Stimulated activated memory B cell treated with anti-CD40 and anti-IgM and Interleukin-4, amounts not matched to agents 10 μg/mL and 1 μg/mL and 100 μg/mL, for 72 hours (primary cell): ENCODE results near the gene E2F6.
"Not testable (repeated sequence)": the region's sequence is repeated elsewhere in the genome, so short reads cannot be mapped to it uniquely, and the experiment has no call there.

Source experiments
- ATAC-seq: fragments of 150-1000 bp; cut with Tn5 transposase; 2 replicates; pipeline ENCODE4 v1.10.0; 2021
- H3K27ac Mint-ChIP-seq: one replicate; pipeline ENCODE4 v1.8.0; 2022; ENCODE audit warnings: mild to moderate bottlenecking, mixed read lengths
- H3K27me3 Mint-ChIP-seq: one replicate; pipeline ENCODE4 v1.8.0; 2022; ENCODE audit warnings: mixed read lengths
- H3K36me3 Mint-ChIP-seq: one replicate; pipeline ENCODE4 v1.8.0; 2022; ENCODE audit warnings: mixed read lengths
- H3K4me1 Mint-ChIP-seq: one replicate; pipeline ENCODE4 v1.8.0; 2022; ENCODE audit warnings: mixed read lengths
- H3K4me3 Mint-ChIP-seq: one replicate; pipeline ENCODE4 v1.8.0; 2022; ENCODE audit warnings: mild to moderate bottlenecking, moderate library complexity, mixed read lengths
- H3K9me3 Mint-ChIP-seq: one replicate; pipeline ENCODE4 v1.8.0; 2022; ENCODE audit warnings: mixed read lengths

Gene E2F6

GRCh38 chr2:11417946-11418585 lies 47.9 kb downstream of the E2F6 start:
- peaks cover 12% of the 10 kb centered on the region for H3K27me3 Mint-ChIP-seq
- H3K27ac Mint-ChIP-seq: no peak overlapping the region
- no peak overlapping the region for H3K4me3 Mint-ChIP-seq
- ATAC-seq: no peak
- H3K36me3 Mint-ChIP-seq: peaks cover 5% of the 10 kb centered on the region
- H3K4me1 Mint-ChIP-seq: no peaks in the 10 kb centered on the region
- peaks cover 6% of the 10 kb centered on the region for H3K9me3 Mint-ChIP-seq

DNA sequence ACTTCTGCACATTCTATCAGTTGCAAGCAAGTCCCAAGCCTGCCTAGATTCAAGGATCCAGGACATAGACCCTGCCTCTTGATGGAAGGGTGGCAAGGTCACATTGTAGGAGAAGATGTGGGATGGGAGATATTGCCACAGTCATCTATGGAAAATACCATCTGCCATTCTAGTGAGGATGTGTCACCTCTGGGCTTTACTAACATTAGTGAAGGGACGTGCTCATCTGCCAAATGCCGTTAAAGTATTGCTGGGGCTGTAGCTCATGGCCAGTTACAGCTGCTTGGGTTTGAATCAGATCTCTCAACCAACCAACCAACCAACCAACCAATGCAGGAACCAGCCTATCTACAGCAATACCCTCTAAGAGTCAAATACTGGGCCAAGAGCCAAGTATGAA lies 49.0 kb downstream of the E2F6 start:
- Mint-ChIP-seq H3K4me3 (no peak overlapping the region), H3K36me3 (peaks cover 5% of the 10 kb centered on the region), H3K9me3 (peaks cover 6% of the 10 kb centered on the region), H3K4me1 (no peaks in the 10 kb centered on the region), H3K27me3 (peaks cover 12% of the 10 kb centered on the region), H3K27ac (no peak overlapping the region)
- no peak for ATAC-seq

- H3K4me1 Mint-ChIP-seq: no peaks in the 10 kb centered on the region
- H3K27ac Mint-ChIP-seq: no peak overlapping the region
- no peak overlapping the region for H3K4me3 Mint-ChIP-seq
- peaks cover 12% of the 10 kb centered on the region for H3K27me3 Mint-ChIP-seq
- H3K36me3 Mint-ChIP-seq: peaks cover 5% of the 10 kb centered on the region
- H3K9me3 Mint-ChIP-seq: peaks cover 6% of the 10 kb centered on the region
- ATAC-seq: no peak
These were observed 49.8 kb downstream of the E2F6 start for GRCh38 chr2:11416186-11416585.

DNA sequence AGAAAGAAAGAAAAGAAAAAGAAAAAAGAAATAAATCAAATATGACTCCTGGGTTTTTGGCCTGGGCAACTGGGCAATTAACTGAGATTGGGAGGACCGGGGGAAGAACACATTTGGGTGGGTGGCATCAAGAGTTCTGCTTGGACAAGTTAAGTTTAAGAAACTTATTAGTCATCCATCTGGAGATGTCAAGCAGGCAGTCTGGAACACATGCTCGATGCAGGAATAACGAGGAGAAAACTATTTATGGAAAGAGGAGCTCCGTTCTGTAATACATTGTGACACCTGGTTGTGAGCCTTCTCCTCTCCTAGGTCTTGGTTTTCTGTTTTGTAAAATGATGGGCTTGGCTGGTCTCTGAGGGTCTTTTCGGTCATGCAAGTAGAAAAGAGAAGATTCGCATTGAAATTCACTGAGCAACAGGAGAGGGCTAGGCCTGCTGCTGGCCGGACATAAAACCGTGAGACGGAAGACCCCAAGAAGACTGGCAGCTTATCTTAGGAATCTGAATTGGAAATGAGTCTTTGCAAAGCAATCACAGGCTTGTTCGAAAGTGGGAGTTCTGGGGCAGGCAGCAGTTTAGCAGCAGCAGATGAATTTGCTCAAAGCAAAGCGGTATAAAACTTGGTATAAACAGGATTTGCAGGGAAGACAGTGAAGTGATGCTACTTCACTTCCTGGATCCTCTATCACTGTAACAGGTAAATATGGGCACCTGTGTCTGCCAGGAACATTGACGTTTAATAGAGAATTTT lies 51.4 kb downstream of the E2F6 start:
- no peak overlapping the region for H3K27ac Mint-ChIP-seq
- peaks cover 12% of the 10 kb centered on the region for H3K27me3 Mint-ChIP-seq

GRCh38 chr2:11412449-11412810 lies 53.5 kb downstream of the E2F6 start:
- H3K4me3 Mint-ChIP-seq: no peak overlapping the region
- peaks cover 12% of the 10 kb centered on the region for H3K27me3 Mint-ChIP-seq
- no peaks in the 10 kb centered on the region for H3K4me1 Mint-ChIP-seq
- no peaks in the 10 kb centered on the region for H3K36me3 Mint-ChIP-seq
- no peak overlapping the region for H3K27ac Mint-ChIP-seq
- no peaks in the 10 kb centered on the region for H3K9me3 Mint-ChIP-seq
- ATAC-seq: no peak

More for the DNA sequence above, 51.4 kb downstream of the E2F6 start:
- no peak overlapping the region for H3K4me3 Mint-ChIP-seq
- H3K9me3 Mint-ChIP-seq: peaks cover 6% of the 10 kb centered on the region
- H3K4me1 Mint-ChIP-seq: no peaks in the 10 kb centered on the region
- no peak for ATAC-seq
- H3K36me3 Mint-ChIP-seq: peaks cover 5% of the 10 kb centered on the region

- Mint-ChIP-seq H3K4me3 (peak overlapping the region; percentile 42), H3K4me1 (no peaks in the 10 kb centered on the region), H3K36me3 (no peaks in the 10 kb centered on the region), H3K27me3 (peaks cover 12% of the 10 kb centered on the region), H3K27ac (no peak overlapping the region), H3K9me3 (no peaks in the 10 kb centered on the region)
- ATAC-seq: no peak
These were observed 54.1 kb downstream of the E2F6 start for GRCh38 chr2:11411768-11412448.

DNA sequence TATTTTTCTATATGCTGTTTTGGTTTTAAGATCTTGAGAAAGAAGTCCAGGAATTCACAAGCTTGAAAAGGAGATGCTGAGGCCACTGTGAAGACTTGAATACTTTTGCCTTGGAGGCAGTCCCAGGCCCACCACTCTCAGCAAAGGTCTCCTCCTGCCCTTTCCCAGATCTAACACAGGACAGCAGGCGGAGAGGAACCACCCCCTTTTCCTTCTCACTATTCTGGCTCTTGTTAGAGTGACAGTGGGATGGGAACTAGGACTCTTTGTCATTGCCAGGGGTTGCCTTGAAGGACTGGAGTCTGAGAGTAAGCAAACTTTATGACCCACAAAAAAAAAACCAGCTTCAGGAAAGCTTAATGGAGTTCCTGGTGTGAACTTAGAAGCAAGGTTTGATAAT lies 54.7 kb downstream of the E2F6 start:
- Mint-ChIP-seq H3K4me1 (no peaks in the 10 kb centered on the region), H3K27me3 (peaks cover 10% of the 10 kb centered on the region), H3K36me3 (no peaks in the 10 kb centered on the region), H3K27ac (no peak overlapping the region), H3K4me3 (no peak overlapping the region), H3K9me3 (no peaks in the 10 kb centered on the region)
- ATAC-seq: no peak

DNA sequence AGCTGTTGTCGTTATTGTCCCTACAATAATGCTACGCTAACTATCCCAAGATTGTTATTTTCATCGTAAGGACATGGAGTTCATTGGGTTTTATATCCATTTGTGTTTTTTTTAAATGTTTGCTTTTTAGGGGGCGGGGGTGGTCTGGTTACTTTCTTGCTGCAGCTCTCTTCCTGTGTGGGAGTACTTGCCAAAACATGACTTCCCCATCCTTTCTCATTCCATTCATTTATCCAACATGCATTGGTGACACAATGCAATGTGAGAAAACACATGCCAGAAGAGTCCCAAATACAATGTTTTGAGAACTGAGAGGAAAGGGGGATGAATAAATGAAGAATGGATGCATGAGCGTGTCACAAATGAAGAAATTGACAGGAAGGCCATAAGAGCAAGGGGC lies 55.9 kb downstream of the E2F6 start:
- Mint-ChIP-seq H3K4me3 (no peak overlapping the region), H3K9me3 (no peaks in the 10 kb centered on the region), H3K36me3 (no peaks in the 10 kb centered on the region), H3K27me3 (no peaks in the 10 kb centered on the region), H3K27ac (no peak overlapping the region), H3K4me1 (no peaks in the 10 kb centered on the region)
- no peak for ATAC-seq

DNA sequence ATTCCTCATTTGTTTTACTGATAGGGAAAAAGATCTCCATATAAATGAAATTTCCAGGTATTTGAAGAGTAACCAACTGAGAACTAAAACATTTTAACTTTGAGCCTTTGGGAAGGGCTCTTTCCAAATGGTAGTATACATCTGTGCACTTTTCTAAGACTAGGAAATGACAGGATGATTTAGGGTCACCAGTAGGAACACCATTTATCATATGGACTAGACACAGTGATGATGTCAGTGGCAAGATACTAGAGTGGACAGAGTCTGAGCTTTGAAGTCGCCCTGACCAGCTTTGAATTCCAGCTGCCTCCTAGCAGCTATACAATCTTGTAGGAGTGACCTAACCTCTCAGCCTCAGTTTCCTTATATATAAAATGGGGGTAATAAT lies 56.4 kb downstream of the E2F6 start:
- H3K9me3 Mint-ChIP-seq: no peaks in the 10 kb centered on the region
- H3K36me3 Mint-ChIP-seq: no peaks in the 10 kb centered on the region
- no peaks in the 10 kb centered on the region for H3K27me3 Mint-ChIP-seq
- H3K4me3 Mint-ChIP-seq: no peak overlapping the region
- ATAC-seq: no peak
- no peaks in the 10 kb centered on the region for H3K4me1 Mint-ChIP-seq
- H3K27ac Mint-ChIP-seq: no peak overlapping the region

DNA sequence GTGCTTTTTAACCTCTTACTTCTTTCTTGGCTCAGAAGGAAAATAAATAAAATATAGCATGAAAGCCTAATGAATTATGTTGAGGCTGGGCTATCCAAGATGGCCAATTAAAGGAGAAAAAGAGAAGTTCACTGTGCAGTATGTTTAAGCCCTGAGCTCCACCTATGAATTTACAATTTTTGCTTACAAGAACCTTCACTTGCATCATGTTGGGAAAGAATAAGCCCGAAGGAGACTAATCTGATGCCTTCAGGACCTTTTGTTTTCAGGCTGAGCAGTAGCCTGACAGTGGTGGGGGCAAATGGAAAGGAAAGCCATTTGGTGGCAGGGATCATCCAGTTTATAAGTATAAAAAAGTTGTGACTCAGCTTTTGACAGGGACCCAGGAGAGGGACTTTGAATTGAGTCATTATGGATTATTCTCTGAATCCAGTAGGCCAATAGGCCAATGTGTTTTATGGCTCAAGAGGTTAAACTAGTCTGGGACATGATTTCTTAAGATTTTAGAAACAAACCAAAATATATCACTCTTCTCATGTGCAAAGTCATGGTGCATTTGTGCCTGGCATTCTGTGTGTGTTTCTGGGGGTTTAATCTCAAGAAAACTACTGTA lies 56.9 kb downstream of the E2F6 start:
- H3K4me3 Mint-ChIP-seq: no peak overlapping the region
- ATAC-seq: no peak
- no peaks in the 10 kb centered on the region for H3K27me3 Mint-ChIP-seq
- no peaks in the 10 kb centered on the region for H3K9me3 Mint-ChIP-seq
- no peaks in the 10 kb centered on the region for H3K4me1 Mint-ChIP-seq
- no peaks in the 10 kb centered on the region for H3K36me3 Mint-ChIP-seq
- H3K27ac Mint-ChIP-seq: no peak overlapping the region

DNA sequence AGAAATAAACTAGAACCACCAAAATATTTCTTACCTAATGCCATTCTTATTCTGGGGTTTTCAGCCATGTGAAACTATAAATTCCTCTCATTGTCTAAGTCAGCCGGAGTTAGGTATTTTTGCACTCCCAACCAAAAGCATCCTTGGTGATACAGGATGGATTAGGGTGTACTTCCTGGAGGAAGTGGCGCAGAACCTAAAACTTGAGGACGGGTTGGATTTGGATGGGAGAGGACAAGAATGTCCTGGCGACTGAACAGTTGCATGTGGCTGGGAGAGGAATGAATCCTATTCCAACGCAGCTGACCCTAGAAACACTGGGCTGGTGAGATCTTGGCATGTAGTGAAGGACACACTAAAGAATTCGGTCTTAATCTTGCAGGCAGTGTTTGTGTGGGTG lies 58.5 kb downstream of the E2F6 start:
- H3K36me3 Mint-ChIP-seq: no peaks in the 10 kb centered on the region
- H3K27me3 Mint-ChIP-seq: no peaks in the 10 kb centered on the region
- no peaks in the 10 kb centered on the region for H3K9me3 Mint-ChIP-seq
- H3K27ac Mint-ChIP-seq: no peak overlapping the region
- ATAC-seq: no peak
- no peak overlapping the region for H3K4me3 Mint-ChIP-seq
- no peaks in the 10 kb centered on the region for H3K4me1 Mint-ChIP-seq

- no peak overlapping the region for H3K4me3 Mint-ChIP-seq
- H3K27me3 Mint-ChIP-seq: no peaks in the 10 kb centered on the region
- H3K27ac Mint-ChIP-seq: no peak overlapping the region
- no peaks in the 10 kb centered on the region for H3K36me3 Mint-ChIP-seq
- ATAC-seq: no peak
- H3K4me1 Mint-ChIP-seq: no peaks in the 10 kb centered on the region
- no peaks in the 10 kb centered on the region for H3K9me3 Mint-ChIP-seq
These were observed 59.0 kb downstream of the E2F6 start for GRCh38 chr2:11406958-11407381.

DNA sequence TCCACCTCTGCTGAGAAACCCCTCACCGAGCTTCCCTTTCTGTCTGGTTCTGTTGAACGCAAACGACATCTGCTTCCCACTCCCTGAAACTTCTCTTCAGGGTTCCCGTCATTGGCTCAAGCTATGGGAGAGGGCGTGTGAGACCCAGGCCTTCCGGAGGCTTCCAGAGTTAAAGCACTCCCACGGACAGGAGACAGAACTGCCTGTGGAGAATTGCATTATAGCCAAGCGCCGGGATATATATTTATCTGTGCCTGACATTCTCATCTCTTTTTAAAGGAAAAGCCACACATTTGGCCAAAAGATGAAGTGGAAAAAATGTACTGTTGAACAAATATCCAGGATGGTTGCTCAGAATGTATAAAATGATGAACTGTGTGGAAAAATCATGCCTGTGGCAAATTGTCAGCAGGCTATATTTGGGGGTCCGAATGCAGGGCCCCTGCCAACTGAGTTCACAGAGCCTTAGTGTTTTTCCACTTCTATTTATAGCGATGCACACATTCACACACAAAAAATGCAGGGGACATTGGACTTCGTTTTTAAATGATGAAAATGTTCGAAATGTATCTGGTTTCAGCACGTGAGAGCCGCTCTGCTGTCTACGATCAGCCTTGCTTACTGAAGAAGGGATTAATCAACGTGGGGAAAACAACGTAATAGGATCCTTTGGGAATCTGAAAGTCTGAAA lies 59.5 kb downstream of the E2F6 start:
- Mint-ChIP-seq H3K4me3 (no peak overlapping the region), H3K27me3 (no peaks in the 10 kb centered on the region), H3K36me3 (no peaks in the 10 kb centered on the region), H3K27ac (no peak overlapping the region), H3K9me3 (no peaks in the 10 kb centered on the region), H3K4me1 (no peaks in the 10 kb centered on the region)
- ATAC-seq: no peak

GRCh38 chr2:11405599-11406266 lies 60.2 kb downstream of the E2F6 start:
- no peaks in the 10 kb centered on the region for H3K36me3 Mint-ChIP-seq
- H3K9me3 Mint-ChIP-seq: no peaks in the 10 kb centered on the region
- H3K4me1 Mint-ChIP-seq: no peaks in the 10 kb centered on the region
- ATAC-seq: no peak
- H3K4me3 Mint-ChIP-seq: no peak overlapping the region
- H3K27me3 Mint-ChIP-seq: no peaks in the 10 kb centered on the region
- no peak overlapping the region for H3K27ac Mint-ChIP-seq

DNA sequence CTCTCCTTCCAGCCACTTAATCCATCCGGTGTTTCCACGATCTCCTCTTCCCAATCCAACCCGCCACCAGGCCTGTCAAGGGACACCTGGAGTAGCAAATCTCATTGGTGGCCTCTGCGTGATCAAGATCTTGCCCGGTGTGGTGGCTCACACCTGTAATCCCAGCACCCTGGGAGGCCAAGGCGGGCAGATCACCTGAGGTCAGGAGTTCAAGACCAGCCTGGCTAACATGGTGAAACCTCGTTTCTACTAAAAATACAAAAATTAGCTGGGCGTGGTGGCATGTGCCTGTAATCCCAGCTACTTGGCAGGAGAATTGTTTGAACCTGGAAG lies 60.9 kb downstream of the E2F6 start:
- not testable (repeated sequence) for H3K36me3 Mint-ChIP-seq, H3K9me3 Mint-ChIP-seq, H3K27ac Mint-ChIP-seq, H3K27me3 Mint-ChIP-seq, ATAC-seq, H3K4me1 Mint-ChIP-seq, H3K4me3 Mint-ChIP-seq
